Mucosa of descending colon (tissue), 3 donors: ENCODE measurements around the gene FOXP1. TPM values are rescaled to one million over a fixed set of nuclear protein-coding genes. Genes with fewer than 3 reads are reported as not detected.

Experiments used
- ATAC-seq: fragments of 200-7000 bp; cut with Tn5 transposase; one replicate; pipeline ENCODE4 v1.9.1; 2020; ENCODE audit warnings: mild to moderate bottlenecking, moderate library complexity
- DNase-seq, 3 donors: peaks; one replicate each; pipeline ENCODE4 v3.0.0-alpha.2; 2020
- H3K36me3 ChIP-seq: fragments of 200-600 bp; one replicate; pipeline ENCODE4 v1.8.0; 2021; ENCODE audit warnings: low read depth, mild to moderate bottlenecking
- H3K4me1 ChIP-seq: fragments of 200-600 bp; one replicate; pipeline ENCODE4 v1.8.0; 2021; ENCODE audit warnings: low read depth, mild to moderate bottlenecking
- H3K4me3 ChIP-seq: fragments of 200-600 bp; one replicate; pipeline ENCODE4 v1.8.0; 2021; ENCODE audit warnings: mild to moderate bottlenecking
- H3K9me3 ChIP-seq: fragments of 200-600 bp; one replicate; pipeline ENCODE4 v1.8.0; 2021; ENCODE audit warnings: mild to moderate bottlenecking
- intact Hi-C, 2 donors: fragments of 100-400 bp; cut with DNase I in 1 of 2; cut with micrococcal nuclease in 1 of 2; formaldehyde crosslinking; loops; one replicate each; pipeline versions ENCODE4 v1.11.0 to v1.11.1; 2022; cut with DNase I, micrococcal nuclease
- total RNA-seq, 3 donors: library from RNA; stranded (reverse); fragmentation: NEBNext Ultra II Directional in 2 of 3; extraction: Animal tissue kit (Norgen Biotek cat#: 25700) in 2 of 3; gene quantifications; one replicate each; pipeline versions ENCODE4 v1.2.1 to v1.2.4, GENCODE V29; 2021 to 2023
- TF ChIP-seq, protein P1 (sequence below): fragments of 200-600 bp; IDR thresholded peaks from one replicate; pipeline ENCODE4 v1.8.0; 2022; ENCODE audit warnings: antibody characterized with exemption, mild to moderate bottlenecking
- donor health status: DM: no; HTN: no; CAD: no; lungs with moderate emphysema.
- donor health status: DM: no; HTN: no; CAD: no.
- donor health status: DM: no; HTN: yes; CAD: no.

FOXP1 gene
- total RNA-seq, 3 donors from 2014 or later: 133 to 217 (median 214) TPM

DNA sequence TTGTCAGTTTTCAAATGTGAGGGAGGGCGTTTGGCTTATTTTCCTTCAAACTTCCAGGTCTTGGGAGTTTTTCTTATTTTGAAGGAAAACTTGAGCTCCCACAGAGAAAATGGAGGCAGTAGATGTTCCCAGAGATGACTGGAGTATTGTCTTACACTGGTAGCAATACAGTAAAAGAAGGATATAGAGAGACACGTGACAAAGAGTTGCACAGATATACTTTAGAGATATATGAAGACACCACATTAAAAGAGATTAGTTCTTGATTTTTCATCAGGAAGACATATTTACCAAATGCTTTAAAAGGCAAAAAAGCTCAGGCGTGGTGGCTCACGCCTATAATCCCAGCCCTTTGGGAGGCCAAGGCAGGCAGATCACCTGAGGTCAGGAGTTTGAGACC lies 490.9 kb downstream of the FOXP1 start:
- peaks cover 8% of the 10 kb centered on the region for H3K4me1 ChIP-seq
- H3K4me3 ChIP-seq: no peak overlapping the region
- TF ChIP-seq, protein P1, sequence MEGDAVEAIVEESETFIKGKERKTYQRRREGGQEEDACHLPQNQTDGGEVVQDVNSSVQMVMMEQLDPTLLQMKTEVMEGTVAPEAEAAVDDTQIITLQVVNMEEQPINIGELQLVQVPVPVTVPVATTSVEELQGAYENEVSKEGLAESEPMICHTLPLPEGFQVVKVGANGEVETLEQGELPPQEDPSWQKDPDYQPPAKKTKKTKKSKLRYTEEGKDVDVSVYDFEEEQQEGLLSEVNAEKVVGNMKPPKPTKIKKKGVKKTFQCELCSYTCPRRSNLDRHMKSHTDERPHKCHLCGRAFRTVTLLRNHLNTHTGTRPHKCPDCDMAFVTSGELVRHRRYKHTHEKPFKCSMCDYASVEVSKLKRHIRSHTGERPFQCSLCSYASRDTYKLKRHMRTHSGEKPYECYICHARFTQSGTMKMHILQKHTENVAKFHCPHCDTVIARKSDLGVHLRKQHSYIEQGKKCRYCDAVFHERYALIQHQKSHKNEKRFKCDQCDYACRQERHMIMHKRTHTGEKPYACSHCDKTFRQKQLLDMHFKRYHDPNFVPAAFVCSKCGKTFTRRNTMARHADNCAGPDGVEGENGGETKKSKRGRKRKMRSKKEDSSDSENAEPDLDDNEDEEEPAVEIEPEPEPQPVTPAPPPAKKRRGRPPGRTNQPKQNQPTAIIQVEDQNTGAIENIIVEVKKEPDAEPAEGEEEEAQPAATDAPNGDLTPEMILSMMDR: no peak
- no peak for DNase-seq
- intact Hi-C loops: no loop called here
- no peak for ATAC-seq
- no peaks in the 10 kb centered on the region for H3K9me3 ChIP-seq
- H3K36me3 ChIP-seq: no peaks in the 10 kb centered on the region

DNA sequence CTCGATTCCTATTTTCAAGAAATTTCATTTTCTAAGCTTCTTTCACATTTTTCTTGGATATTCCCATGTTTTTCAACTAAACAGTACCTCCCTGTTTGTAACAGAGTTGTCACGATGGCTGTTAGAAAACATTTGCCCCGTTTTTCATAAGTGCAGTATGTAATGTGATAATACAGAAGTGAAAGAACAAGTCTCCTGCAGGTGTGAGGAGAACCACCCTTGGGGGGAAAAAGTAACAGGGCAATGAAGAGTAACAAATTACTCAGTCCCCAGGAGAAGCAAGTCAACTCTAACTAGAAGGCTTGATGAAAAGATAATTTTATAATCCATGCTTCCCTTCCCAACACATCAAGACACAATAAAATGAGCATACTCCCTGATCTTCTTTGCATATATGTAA lies 493.3 kb downstream of the FOXP1 start:
- Histone ChIP-seq H3K9me3 (no peaks in the 10 kb centered on the region), H3K4me1 (peaks cover 8% of the 10 kb centered on the region), H3K36me3 (no peaks in the 10 kb centered on the region), H3K4me3 (no peak overlapping the region)
- intact Hi-C loops: no loop called here
- DNase-seq (no peak), ATAC-seq (no peak)
- TF ChIP-seq, protein P1: no peak

DNA sequence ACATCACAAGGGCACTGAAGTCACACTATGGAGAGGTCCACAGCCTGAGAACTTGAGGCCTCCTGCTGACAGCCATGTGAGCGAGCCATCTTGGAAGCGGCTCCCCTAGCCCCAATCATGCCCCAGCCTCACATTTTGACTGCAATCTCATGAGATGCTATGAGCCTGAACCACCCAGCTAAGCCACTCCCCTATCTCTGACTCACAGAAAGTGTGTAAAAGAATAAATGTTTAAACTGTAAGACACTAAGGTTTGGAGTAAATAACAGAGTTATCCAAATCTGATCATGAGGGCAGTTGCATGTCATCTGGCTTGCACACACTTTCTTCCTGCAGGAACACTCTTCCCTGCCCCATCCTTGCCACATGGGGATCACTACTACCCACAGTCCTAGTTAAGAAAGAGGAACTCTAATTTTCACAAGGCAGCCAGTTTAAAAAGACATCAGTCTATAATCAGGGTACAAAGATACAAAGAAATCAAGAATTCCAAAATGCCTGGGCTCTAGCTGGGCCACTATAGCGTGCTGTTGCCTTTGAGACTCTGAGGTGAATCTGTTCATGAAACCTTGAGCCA lies 494.2 kb downstream of the FOXP1 start:
- Histone ChIP-seq H3K4me1 (peaks cover 8% of the 10 kb centered on the region), H3K4me3 (no peak overlapping the region), H3K36me3 (no peaks in the 10 kb centered on the region), H3K9me3 (no peaks in the 10 kb centered on the region)
- intact Hi-C loops: no loop called here
- DNase-seq (no peak), ATAC-seq (peak; percentile 70)
- TF ChIP-seq, protein P1: no peak

DNA sequence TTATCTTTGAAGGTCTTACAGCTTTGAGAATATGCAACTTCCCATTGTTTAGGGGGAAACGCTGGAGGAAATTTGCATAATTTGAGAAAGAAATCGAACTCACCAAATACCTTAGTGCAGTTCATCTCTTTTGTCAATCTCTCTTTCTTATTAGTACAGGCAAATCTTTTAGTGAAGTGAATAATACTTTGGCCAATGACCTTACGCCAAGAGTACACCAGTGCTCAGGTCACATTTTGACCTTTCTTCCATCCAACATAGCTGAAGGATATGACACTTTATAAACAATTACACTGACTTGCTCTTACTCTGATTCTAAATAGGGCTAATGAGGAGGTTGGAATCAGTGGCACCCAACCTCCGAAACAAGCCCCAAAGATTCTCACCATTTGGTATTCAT lies 494.8 kb downstream of the FOXP1 start:
- Histone ChIP-seq H3K9me3 (no peaks in the 10 kb centered on the region), H3K36me3 (no peaks in the 10 kb centered on the region), H3K4me1 (peaks cover 8% of the 10 kb centered on the region), H3K4me3 (no peak overlapping the region)
- intact Hi-C loops: no loop called here
- ATAC-seq (no peak), DNase-seq (no peak)
- TF ChIP-seq, protein P1: no peak

DNA sequence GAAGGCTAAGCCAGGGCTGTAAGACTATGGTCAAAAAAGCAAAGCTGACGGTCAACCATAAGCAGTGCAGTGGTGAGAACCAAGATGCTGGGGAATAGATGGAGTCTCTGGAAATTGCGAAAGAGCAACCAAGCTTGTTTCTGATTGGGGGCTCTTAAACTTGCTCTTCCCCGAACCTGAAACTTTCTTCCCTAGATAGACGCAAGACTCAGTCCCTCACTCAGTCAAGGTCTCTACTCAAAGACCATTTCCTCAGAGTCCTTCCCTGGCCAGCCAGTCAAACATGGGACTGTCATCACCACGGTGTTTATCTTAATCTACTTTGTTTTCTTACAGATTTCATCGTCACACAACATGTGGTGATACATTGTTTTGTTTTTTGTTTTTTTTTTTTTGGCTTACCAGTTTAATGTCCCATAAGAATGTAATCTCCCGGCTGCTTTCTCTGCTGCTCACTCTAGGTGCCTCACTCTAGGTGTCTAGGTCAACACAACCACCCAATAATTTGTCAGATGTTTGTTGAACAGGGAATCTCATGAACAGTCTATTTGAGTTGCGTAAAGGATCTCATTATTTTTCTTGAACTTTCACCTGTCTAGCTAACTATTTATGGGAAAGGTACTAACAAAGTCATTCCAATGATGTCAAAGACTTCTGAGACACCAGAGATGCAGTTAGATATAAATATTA lies 495.4 kb downstream of the FOXP1 start:
- H3K4me3 ChIP-seq: no peak overlapping the region
- H3K4me1 ChIP-seq: peaks cover 8% of the 10 kb centered on the region
- intact Hi-C loops: no loop called here
- no peaks in the 10 kb centered on the region for H3K9me3 ChIP-seq
- TF ChIP-seq, protein P1: no peak
- no peak for DNase-seq
- no peaks in the 10 kb centered on the region for H3K36me3 ChIP-seq
- ATAC-seq: no peak
